Heart right ventricle (tissue), 16 donors: ENCODE results near the gene SLC16A1. TPM values are rescaled to one million over a fixed set of nuclear protein-coding genes. Genes with fewer than 3 reads are reported as not detected.
"Not testable (repeated sequence)": the region's sequence is repeated elsewhere in the genome, so short reads cannot be mapped to it uniquely, and the experiment has no call there.

ENCODE experiments used
- ATAC-seq, 8 donors: fragments of 200-7000 bp; cut with Tn5 transposase; one replicate each; pipeline ENCODE4 v1.9.1; 2020; ENCODE audit warnings: mild to moderate bottlenecking in 8 of 8, moderate library complexity in 8 of 8, moderate number of reproducible peaks in 1 of 8
- DNase-seq, 2 donors: peaks; one replicate each; pipeline ENCODE4 v3.0.0-alpha.2; 2020
- H3K27ac ChIP-seq, 10 donors: fragments of 200-600 bp; sonication (generic) in 2 of 10; one replicate each; pipeline versions ENCODE4 v1.5.0 to v1.8.0; 2020 to 2022; ENCODE audit warnings: mild to moderate bottlenecking in 3 of 10
- H3K27me3 ChIP-seq, 7 donors: fragments of 200-600 bp; one replicate each; pipeline ENCODE4 v1.8.0; 2021 to 2022; ENCODE audit warnings: mild to moderate bottlenecking in 2 of 7
- H3K36me3 ChIP-seq, 9 donors: fragments of 200-600 bp; sonication (generic) in 1 of 9; one replicate each; pipeline versions ENCODE4 v1.5.0 to v1.8.0; 2020 to 2022; ENCODE audit warnings: mild to moderate bottlenecking in 2 of 9
- H3K4me1 ChIP-seq, 9 donors: fragments of 200-600 bp; sonication (generic) in 1 of 9; one replicate each; pipeline versions ENCODE4 v1.5.0 to v1.8.0; 2020 to 2022; ENCODE audit warnings: mild to moderate bottlenecking in 4 of 9
- H3K4me3 ChIP-seq, 10 donors: fragments of 200-600 bp; sonication (generic) in 2 of 10; one replicate each; pipeline versions ENCODE4 v1.5.0 to v1.8.0; 2020 to 2022; ENCODE audit warnings: mild to moderate bottlenecking in 7 of 10, moderate library complexity in 2 of 10
- H3K9me3 ChIP-seq, 11 donors: fragments of 200-600 bp in 10 of 11; sonication (generic) in 2 of 11; one replicate each; pipeline versions ENCODE4 v1.5.0 to v1.8.0; 2013 to 2022; ENCODE audit warnings: mild to moderate bottlenecking in 2 of 11, control low read depth in 1 of 11, moderate library complexity in 1 of 11
- CTCF ChIP-seq, 9 donors: fragments of 200-600 bp; sonication (generic) in 2 of 9; IDR thresholded peaks; one replicate each; pipeline versions ENCODE4 v1.5.0 to v1.8.0; 2021 to 2022; ENCODE audit warnings: antibody characterized with exemption in 9 of 9, mild to moderate bottlenecking in 5 of 9, moderate library complexity in 1 of 9
- WGBS, 2 donors: extraction: QIAGEN DNeasy Blood & Tissue Kit; methylation state at CpG; one replicate each; pipeline ENCODE4 v1.1.7; 2013; ENCODE audit warnings: inconsistent platforms in 1 of 2; 5-methylcytosine and 5-hydroxymethylcytosine counted together
- intact Hi-C, 10 donors: fragments of 100-400 bp; cut with DNase I; formaldehyde crosslinking; loops; one replicate each; pipeline versions ENCODE4 v1.11.1 to v1.14.2; 2022
- polyA plus RNA-seq, 2 donors: library from polyadenylated mRNA; stranded (reverse); fragments of 200-250 nt; gene quantifications; one replicate each; pipeline ENCODE4 v1.2.3, GENCODE V29; 2013
- total RNA-seq, 10 donors: library from RNA; stranded (reverse); fragmentation: NEBNext Ultra II Directional in 3 of 10; extraction: Animal tissue kit (Norgen Biotek cat#: 25700) in 3 of 10; gene quantifications; one replicate each; pipeline versions ENCODE4 v1.2.1 to v1.2.4, GENCODE V29; 2021 to 2023
- donor health status: Arrhythmogenic right ventricular cardiomyopathy.
- donor health status: ischemic (EF 13 %, LVEDD 7.1; RV severe dilation, severe dysfunction).
- donor health status: healthy with polysubstance abuse.
- donor health status: DM: no; HTN: yes; CAD: no.
- donor health status: DM: no; HTN: no; CAD: no.
- donor health status: ischemic (EF 25% LVEDD 6.9; RV normal size, moderate dysfunction).
- donor health status: ischemic (EF 25% LVEDD 5.7; RV mildly dilated, moderate dysfunction).
- donor health status: healthy.
- donor health status: DM: yes; HTN: yes; CAD: no.
- donor health status: Ischemic cardiomyopathy.
- donor health status: ischemic (EF 35%, LVEDD 5.7; RV mildly dilated, moderate dysfunction).
- donor health status: nonischemic (EF 11% LVEDD 7.7; RV severe dilation, severe dysfunction).
- donor health status: DM: yes; HTN: yes; CAD: no.
- donor health status: PGD.
- donor health status: ischemic (EF 29% LVEDD 5.4; RV normal size, mild dysfunction).
- donor health status: nonischemic (EF 23%, LVEDD 6.1; RV moderate dilation, normal function).

Gene SLC16A1
- total and polyA plus RNA-seq, 12 donors = 43.9 to 193 (median 148) TPM

DNA sequence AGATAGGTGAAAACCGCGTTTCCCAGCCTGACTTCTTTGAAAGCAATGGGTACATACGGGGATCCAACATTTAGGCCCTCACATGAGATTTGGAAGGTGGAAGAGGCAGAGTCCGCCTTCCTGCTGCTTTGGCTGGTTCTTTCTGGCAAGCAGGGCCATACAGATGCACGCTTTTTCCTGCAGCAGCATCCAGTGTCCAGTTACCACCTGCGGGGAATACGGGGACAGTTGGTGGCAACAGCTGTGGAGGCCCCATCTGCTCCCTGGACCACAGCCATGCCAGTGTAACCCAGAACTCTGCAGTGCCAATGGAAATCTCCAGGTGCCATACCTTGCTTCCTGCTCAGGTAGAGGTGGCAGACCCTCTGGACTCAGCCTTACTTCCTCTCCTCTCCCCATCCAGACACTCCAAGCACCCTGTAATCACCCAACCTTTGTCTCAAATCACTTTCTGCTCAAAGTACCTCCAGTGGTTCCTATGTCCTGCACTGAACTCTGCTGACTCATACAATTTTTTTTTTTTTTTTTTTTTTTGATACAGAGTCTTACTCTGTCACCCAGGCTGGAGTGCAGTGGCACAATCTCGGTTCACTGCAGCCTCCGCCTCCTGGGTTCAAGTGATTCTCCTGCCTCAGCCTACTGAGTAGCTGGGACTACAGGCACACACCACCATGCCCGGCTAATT is 68.3 kb downstream of the SLC16A1 start:
- H3K4me3 ChIP-seq = no peak overlapping the region
- intact Hi-C loops = loop anchor here in 1 of 10 donors (10.0 kb wide), 1 partner anchor 47 kb away; no protein-coding TSS in a partner anchor
- DNase-seq = no peak
- ATAC-seq = no peak
- H3K9me3 ChIP-seq = peaks cover 0 to 1% (median 0%) of the 10 kb centered on the region in 11 donors
- no peak overlapping the region for H3K27ac ChIP-seq
- H3K27me3 ChIP-seq = no peaks in the 10 kb centered on the region
- WGBS, 2 donors = 89 to 91% methylated on average over 10 of the region's 10 CpGs
- H3K36me3 ChIP-seq = no peaks in the 10 kb centered on the region
- TF ChIP-seq CTCF (IDR thresholded peaks at IDR 0.05) = no peak
- H3K4me1 ChIP-seq = peaks cover 0 to 5% (median 3%) of the 10 kb centered on the region in 9 donors

DNA sequence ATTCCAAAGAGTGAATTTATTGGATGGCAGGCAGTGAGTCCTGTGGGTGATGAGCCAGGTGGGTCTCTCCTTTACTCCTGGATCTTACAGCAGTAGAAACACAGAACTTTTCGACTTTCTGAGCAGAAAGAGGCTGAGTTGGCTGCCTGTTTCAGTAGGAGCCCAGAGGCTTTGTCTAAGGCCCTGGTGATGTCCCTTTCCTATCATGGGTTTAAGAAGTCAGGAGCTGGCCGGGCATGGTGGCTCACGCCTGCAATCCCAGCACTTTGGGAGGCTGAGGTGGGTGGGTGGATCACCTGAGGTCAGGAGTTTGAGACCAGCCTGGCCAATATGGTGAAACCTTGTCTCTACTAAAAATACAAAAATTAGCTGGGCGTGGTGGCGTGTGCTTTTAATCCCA is 71.0 kb downstream of the SLC16A1 start:
- H3K36me3 ChIP-seq, H3K4me3 ChIP-seq, DNase-seq, H3K9me3 ChIP-seq, ATAC-seq, H3K27me3 ChIP-seq, H3K27ac ChIP-seq: not testable (repeated sequence)
- WGBS, 2 donors = 96 to 97% methylated on average over 5 of the region's 5 CpGs
- H3K4me1 ChIP-seq = peaks cover 0 to 23% (median 17%) of the 10 kb centered on the region in 9 donors
- intact Hi-C loops = loop anchor here in 6 of 10 donors (5.0 to 10.0 kb wide), 5 partner anchors 50 to 168 kb away; partner anchors contain the start of genes SLC16A1 (in 2 of the 6) and PPM1J (in 1 of the 6)

DNA sequence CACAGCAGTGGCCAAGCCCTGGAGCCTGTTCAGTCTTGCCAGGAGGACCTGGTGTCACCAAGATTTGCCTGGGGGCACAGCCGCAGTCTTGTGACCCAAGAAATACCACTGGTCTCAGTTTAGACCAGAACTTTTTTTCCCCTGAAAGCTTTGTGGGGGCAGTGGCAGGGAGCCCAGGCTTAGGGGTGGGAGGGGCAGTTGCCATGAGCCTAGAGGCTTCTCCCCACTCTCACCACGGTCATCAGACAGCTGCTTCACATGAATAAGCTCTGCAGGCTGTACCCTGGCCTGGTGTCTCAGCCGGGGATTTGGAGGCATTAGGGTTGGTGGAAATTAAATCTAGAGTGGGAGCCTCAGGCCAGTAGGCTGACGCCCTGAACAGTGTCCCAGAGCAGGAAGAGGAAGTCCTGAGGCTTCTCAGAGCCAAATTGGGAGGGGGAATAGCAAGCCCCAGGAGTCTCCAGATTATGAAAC is 73.7 kb downstream of the SLC16A1 start:
- H3K9me3 ChIP-seq = no peaks in the 10 kb centered on the region
- no peak overlapping the region for H3K4me3 ChIP-seq
- TF ChIP-seq CTCF (IDR thresholded peaks at IDR 0.05) = no peak
- no peaks in the 10 kb centered on the region for H3K27me3 ChIP-seq
- DNase-seq (no peak), ATAC-seq (peak; percentile 6 to 85 (median 46))
- 39 to 45% methylated on average over 4 of the region's 4 CpGs for WGBS, 2 donors
- intact Hi-C loops = loop anchor here in 6 of 10 donors (2.0 to 10.0 kb wide), 6 partner anchors 52 to 165 kb away; partner anchors contain the start of genes SLC16A1 (in 2 of the 6) and PPM1J (in 1 of the 6)
- H3K27ac ChIP-seq = peak overlapping the region in 8 of 10 donors; percentile 10 to 76 (median 65)
- H3K4me1 ChIP-seq = peaks cover 0 to 23% (median 17%) of the 10 kb centered on the region in 9 donors
- no peaks in the 10 kb centered on the region for H3K36me3 ChIP-seq

- DNase-seq = no peak
- Histone ChIP-seq H3K4me3 (no peak overlapping the region), H3K4me1 (peaks cover 0 to 23% (median 17%) of the 10 kb centered on the region in 9 donors), H3K27ac (peak overlapping the region in 6 of 10 donors; percentile 43 to 76 (median 68)), H3K9me3 (no peaks in the 10 kb centered on the region), H3K36me3 (no peaks in the 10 kb centered on the region), H3K27me3 (no peaks in the 10 kb centered on the region)
- intact Hi-C loops = loop anchor here in 9 of 10 donors (1.0 to 10.0 kb wide), 10 partner anchors 53 to 164 kb away; partner anchors contain the start of genes SLC16A1 (in 3 of the 9) and PPM1J (in 1 of the 9)
- ATAC-seq = peak in 3 of 8 donors; percentile 19 to 37 (median 36)
- WGBS, 2 donors = 76 to 78% methylated on average over 8 of the region's 8 CpGs
- TF ChIP-seq CTCF (IDR thresholded peaks at IDR 0.05) = no peak
Measured at GRCh38 chr1:112881742-112882127, 74.3 kb downstream of the SLC16A1 start.
